Uterus (tissue), 4 donors: Measurements from ENCODE around the gene TCAP. TPM values are rescaled to one million over a fixed set of nuclear protein-coding genes. Genes with fewer than 3 reads are reported as not detected.

Experiments used
- DNase-seq, 2 donors: peaks; one replicate each; pipeline ENCODE4 v3.0.0-alpha.2; 2019 to 2020
- H3K27ac ChIP-seq, 2 donors: fragments of 200-600 bp; sonication (generic); 1 replicate in 1 of 2; 2 replicates in 1 of 2; pipeline ENCODE4 v1.5.1; 2016 to 2018
- H3K27me3 ChIP-seq, 2 donors: fragments of 200-600 bp; sonication (generic); one replicate each; pipeline ENCODE4 v1.5.1; 2018 to 2019; ENCODE audit warnings: control low read depth in 1 of 2
- H3K36me3 ChIP-seq, 2 donors: fragments of 200-600 bp; sonication (generic); one replicate each; pipeline ENCODE4 v1.5.1; 2019; ENCODE audit warnings: control low read depth in 1 of 2
- H3K4me1 ChIP-seq, 2 donors: fragments of 200-600 bp; sonication (generic); one replicate each; pipeline ENCODE4 v1.5.1; 2018 to 2019; ENCODE audit warnings: control low read depth in 1 of 2
- H3K4me3 ChIP-seq, 2 donors: fragments of 200-600 bp; sonication (generic); 1 replicate in 1 of 2; 2 replicates in 1 of 2; pipeline ENCODE4 v1.5.1; 2018 to 2019; ENCODE audit warnings: mild to moderate bottlenecking in 1 of 2
- H3K9me3 ChIP-seq, 2 donors: fragments of 200-600 bp; sonication (generic); one replicate each; pipeline ENCODE4 v1.5.1; 2019; ENCODE audit warnings: control low read depth in 1 of 2
- POLR2A ChIP-seq, 2 donors: fragments of 450-650 bp; IDR thresholded peaks; one replicate each; pipeline ENCODE4 v1.6.1; 2016; ENCODE audit warnings: antibody characterized with exemption in 2 of 2, mild to moderate bottlenecking in 1 of 2, moderate library complexity in 1 of 2
- intact Hi-C: fragments of 100-400 bp; cut with DNase I; formaldehyde crosslinking; loops from one replicate; pipeline ENCODE4 v1.15.1; 2023; ENCODE audit warnings: low total_unique reads
- total RNA-seq, 4 donors: library from RNA; depleted of rRNA in 3 of 4; stranded (reverse); fragments of >200 nt in 3 of 4; gene quantifications; one replicate each; pipeline versions ENCODE4 v1.1.0 to v1.2.4, GENCODE V29; 2014 to 2023
- TF ChIP-seq, protein P1 (sequence below), 4 experiments: fragments of 200-600 bp in 2 of 4; fragments of 450-650 bp in 2 of 4; sonication (generic) in 2 of 4; IDR thresholded peaks; one replicate each; pipeline ENCODE4 v1.5.1; 2016 to 2019; ENCODE audit warnings: antibody characterized with exemption in 4 of 4, mild to moderate bottlenecking in 2 of 4, moderate library complexity in 1 of 4
- donor health status: DM: yes; HTN: yes; CAD: no.

Gene TCAP
- total RNA-seq, 4 donors from 2014 or later = 0.28 to 2.2 TPM; not detected in 2

- no peak for DNase-seq
- Histone ChIP-seq H3K27me3 (no peaks in the 10 kb centered on the region), H3K4me1 (no peaks in the 10 kb centered on the region), H3K4me3 (no peak overlapping the region), H3K27ac (no peak overlapping the region), H3K9me3 (no peaks in the 10 kb centered on the region), H3K36me3 (no peaks in the 10 kb centered on the region)
- no peak for TF ChIP-seq POLR2A (IDR thresholded peaks at IDR 0.05)
- TF ChIP-seq, protein P1, sequence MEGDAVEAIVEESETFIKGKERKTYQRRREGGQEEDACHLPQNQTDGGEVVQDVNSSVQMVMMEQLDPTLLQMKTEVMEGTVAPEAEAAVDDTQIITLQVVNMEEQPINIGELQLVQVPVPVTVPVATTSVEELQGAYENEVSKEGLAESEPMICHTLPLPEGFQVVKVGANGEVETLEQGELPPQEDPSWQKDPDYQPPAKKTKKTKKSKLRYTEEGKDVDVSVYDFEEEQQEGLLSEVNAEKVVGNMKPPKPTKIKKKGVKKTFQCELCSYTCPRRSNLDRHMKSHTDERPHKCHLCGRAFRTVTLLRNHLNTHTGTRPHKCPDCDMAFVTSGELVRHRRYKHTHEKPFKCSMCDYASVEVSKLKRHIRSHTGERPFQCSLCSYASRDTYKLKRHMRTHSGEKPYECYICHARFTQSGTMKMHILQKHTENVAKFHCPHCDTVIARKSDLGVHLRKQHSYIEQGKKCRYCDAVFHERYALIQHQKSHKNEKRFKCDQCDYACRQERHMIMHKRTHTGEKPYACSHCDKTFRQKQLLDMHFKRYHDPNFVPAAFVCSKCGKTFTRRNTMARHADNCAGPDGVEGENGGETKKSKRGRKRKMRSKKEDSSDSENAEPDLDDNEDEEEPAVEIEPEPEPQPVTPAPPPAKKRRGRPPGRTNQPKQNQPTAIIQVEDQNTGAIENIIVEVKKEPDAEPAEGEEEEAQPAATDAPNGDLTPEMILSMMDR (IDR thresholded peaks at IDR 0.05) = no peak
- intact Hi-C loops = no loop called here
These were observed 38.0 kb downstream of the TCAP start for GRCh38 chr17:39702901-39703893.

DNA sequence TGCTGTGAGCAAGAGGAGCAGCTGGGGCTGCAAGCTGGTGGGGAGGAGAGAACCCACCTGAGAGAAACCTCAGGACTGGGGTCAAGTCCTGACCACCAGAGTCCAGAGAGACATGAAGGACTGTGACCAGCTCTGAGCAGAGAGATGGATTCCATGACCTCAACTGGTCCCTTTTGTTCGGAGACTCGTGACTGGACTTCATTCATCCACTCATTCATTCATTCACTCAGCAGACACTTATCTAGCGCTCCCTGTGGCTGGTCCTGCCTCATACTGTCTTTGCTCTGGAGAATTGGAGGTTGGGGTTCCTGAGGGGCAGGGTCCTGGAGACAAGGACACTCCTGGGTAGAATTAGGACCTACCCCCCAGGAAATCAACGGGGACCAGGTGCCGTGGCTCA lies 38.8 kb downstream of the TCAP start:
- no peak overlapping the region for H3K4me3 ChIP-seq
- TF ChIP-seq POLR2A (IDR thresholded peaks at IDR 0.05) = no peak
- TF ChIP-seq, protein P1 (IDR thresholded peaks at IDR 0.05) = no peak
- no peak overlapping the region for H3K27ac ChIP-seq
- H3K36me3 ChIP-seq = no peaks in the 10 kb centered on the region
- intact Hi-C loops = no loop called here
- no peak for DNase-seq
- H3K27me3 ChIP-seq = no peaks in the 10 kb centered on the region
- no peaks in the 10 kb centered on the region for H3K9me3 ChIP-seq
- no peaks in the 10 kb centered on the region for H3K4me1 ChIP-seq

DNA sequence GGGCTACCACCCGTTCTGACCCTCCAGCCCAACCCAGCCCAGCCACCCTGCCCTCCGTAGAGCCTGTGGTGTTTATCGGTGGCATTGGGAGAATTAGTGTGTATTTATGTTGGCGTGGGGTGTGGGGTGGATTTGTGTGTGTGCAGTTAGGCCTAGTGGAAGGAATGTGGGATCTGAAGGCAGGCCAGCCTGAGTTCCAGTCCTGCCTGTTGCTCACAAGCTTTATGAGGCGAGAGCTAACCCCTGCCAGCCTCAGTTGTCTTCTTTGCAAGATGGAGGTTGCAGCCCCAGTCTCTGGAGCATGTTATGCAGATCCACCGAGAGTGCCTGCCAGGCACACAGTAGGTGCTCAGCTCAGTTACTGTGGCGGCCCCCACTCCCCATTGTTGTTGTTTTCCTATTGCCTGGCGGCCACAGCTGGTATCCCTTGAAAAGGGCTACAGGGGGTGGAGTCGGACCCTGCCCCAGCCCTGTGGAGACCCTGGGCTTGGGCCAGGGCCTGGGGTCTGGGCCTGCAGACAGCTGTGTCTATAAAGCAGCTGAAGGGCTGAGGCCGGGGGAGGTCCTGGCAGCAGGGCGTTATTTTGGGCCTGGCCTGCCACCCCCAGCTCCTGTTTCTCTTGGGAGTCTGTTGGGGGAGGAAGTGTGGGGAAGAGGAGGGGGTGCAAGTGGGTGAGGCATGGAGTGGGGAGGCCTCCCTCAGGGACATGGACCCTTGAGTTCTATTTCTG lies 39.8 kb downstream of the TCAP start:
- Histone ChIP-seq H3K4me3 (no peak overlapping the region), H3K9me3 (no peaks in the 10 kb centered on the region), H3K27me3 (no peaks in the 10 kb centered on the region), H3K27ac (no peak overlapping the region), H3K36me3 (no peaks in the 10 kb centered on the region), H3K4me1 (no peaks in the 10 kb centered on the region)
- DNase-seq = no peak
- intact Hi-C loops = no loop called here
- TF ChIP-seq, protein P1 (IDR thresholded peaks at IDR 0.05) = peak in 3 of 4 experiments; percentile 24 to 28 (median 27)
- no peak for TF ChIP-seq POLR2A (IDR thresholded peaks at IDR 0.05)

GRCh38 chr17:39705786-39706348 lies 40.7 kb downstream of the TCAP start:
- Histone ChIP-seq H3K4me3 (no peak overlapping the region), H3K27me3 (no peaks in the 10 kb centered on the region), H3K36me3 (no peaks in the 10 kb centered on the region), H3K27ac (no peak overlapping the region), H3K9me3 (no peaks in the 10 kb centered on the region), H3K4me1 (no peaks in the 10 kb centered on the region)
- no peak for DNase-seq
- TF ChIP-seq, protein P1 (IDR thresholded peaks at IDR 0.05) = no peak
- intact Hi-C loops = no loop called here
